ENCODE results near the gene AP1M2.
A peak's percentile ranks its signal among the peaks of the same experiment; 100 is the strongest.

The AP1M2 gene

GRCh38 chr19:10625762-10626138 lies 38.6 kb upstream of the AP1M2 start:
- peak overlapping the region; percentile 62 for H3K4me3 ChIP-seq (ENCODE audit: low read depth, low read length)
- TF ChIP-seq CTCF (IDR thresholded peaks at IDR 0.05; ENCODE audit: low read depth, low read length): no peak
- no peaks in the 10 kb centered on the region for H3K9me3 ChIP-seq (ENCODE audit: severe bottlenecking)
- peak overlapping the region; percentile 86 for H3K27ac ChIP-seq
- DNase-seq: no peak
- H3K36me3 ChIP-seq: peaks cover 27% of the 10 kb centered on the region
- H3K27me3 ChIP-seq (ENCODE audit: insufficient read depth, low read depth, severe bottlenecking): no peaks in the 10 kb centered on the region

DNA sequence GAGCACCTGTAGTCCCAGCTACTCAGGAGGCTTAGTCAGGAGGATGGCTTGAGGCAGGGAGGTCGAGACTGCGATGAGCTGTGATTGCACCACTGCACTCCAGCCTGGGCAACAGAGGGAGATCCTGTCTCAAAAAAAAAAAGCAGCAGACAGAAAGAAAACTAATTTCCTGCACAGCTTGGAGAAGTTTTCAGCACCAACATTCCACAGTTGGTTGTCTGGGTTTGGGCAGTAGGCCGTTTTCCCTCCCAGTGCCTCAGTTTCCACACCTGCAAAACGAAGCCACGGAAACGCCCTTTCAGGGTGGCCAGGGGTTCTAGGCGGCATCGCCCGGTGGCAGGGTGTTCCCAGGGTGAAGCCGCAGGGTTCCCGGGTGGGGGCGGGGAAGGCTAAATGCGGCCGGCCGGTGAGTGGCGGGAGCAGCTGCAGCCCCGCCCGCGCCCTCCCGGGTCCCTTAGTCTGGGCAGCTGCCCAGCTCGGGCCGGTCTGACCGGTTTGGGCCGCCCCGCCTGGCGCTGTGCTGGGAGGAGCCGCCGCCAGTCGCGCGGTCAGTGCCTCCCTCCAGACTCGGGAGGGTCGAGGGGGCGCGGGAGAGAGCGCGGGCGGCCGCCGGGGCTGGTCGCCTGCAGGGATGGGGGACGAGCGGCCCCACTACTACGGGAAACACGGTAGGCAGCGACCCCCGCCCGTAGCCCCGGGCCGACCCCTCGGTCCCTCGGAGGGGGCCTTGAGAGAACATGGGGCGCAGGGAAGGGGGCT lies 38.1 kb upstream of the AP1M2 start, which contains the start of gene SLC44A2:
Gene SLC44A2, plus strand, starts transcription at position 551 of the 759 bp plus-strand sequence. Its CDS starts 81 bp downstream, at position 632.
- no peak for TF ChIP-seq CTCF (IDR thresholded peaks at IDR 0.05; ENCODE audit: low read depth, low read length)
- H3K36me3 ChIP-seq: peaks cover 26% of the 10 kb centered on the region
- no peaks in the 10 kb centered on the region for H3K9me3 ChIP-seq (ENCODE audit: severe bottlenecking)
- no peaks in the 10 kb centered on the region for H3K27me3 ChIP-seq (ENCODE audit: insufficient read depth, low read depth, severe bottlenecking)
- peak; percentile 80 for DNase-seq
- peak within 1 kb of the TSS; percentile 86 for H3K27ac ChIP-seq
- H3K4me3 ChIP-seq (ENCODE audit: low read depth, low read length): peak within 1 kb of the TSS; percentile 62

DNA sequence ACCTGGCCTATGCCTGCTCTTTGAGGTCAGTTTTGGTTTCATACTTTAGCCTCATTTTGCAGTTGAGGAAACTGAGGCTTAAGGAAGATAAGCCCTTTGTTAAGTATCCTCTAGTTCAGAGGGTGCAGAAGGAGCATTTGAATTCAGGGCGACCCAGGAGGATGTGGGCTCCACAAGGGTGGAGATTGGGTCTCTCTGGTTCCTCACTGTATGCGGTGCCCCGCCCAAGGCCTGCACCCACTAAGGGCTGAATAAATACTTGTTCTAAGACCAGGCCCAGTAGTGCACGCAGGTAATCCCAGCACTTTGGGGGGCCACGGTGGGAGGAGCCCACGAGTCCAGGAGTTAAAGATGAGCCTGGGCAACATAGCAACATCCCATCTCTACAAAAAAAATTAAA lies 37.5 kb upstream of the AP1M2 start:
- H3K9me3 ChIP-seq (ENCODE audit: severe bottlenecking): no peaks in the 10 kb centered on the region
- no peaks in the 10 kb centered on the region for H3K27me3 ChIP-seq (ENCODE audit: insufficient read depth, low read depth, severe bottlenecking)
- H3K36me3 ChIP-seq: peaks cover 20% of the 10 kb centered on the region
- H3K4me3 ChIP-seq (ENCODE audit: low read depth, low read length): peak overlapping the region; percentile 62; the same call in 1 of the 2 replicates
- no peak for DNase-seq
- TF ChIP-seq CTCF (IDR thresholded peaks at IDR 0.05; ENCODE audit: low read depth, low read length): no peak
- peak overlapping the region; percentile 86 for H3K27ac ChIP-seq

GRCh38 chr19:10621966-10622365 lies 34.9 kb upstream of the AP1M2 start:
- Histone ChIP-seq H3K36me3 (peaks cover 1% of the 10 kb centered on the region; the same call in 1 of the 2 replicates), H3K4me3 (ENCODE audit: low read depth, low read length) (no peak overlapping the region), H3K27ac (no peak overlapping the region), H3K9me3 (ENCODE audit: severe bottlenecking) (no peaks in the 10 kb centered on the region), H3K27me3 (ENCODE audit: insufficient read depth, low read depth, severe bottlenecking) (no peaks in the 10 kb centered on the region)
- TF ChIP-seq CTCF (IDR thresholded peaks at IDR 0.05; ENCODE audit: low read depth, low read length): no peak
- DNase-seq: no peak

DNA sequence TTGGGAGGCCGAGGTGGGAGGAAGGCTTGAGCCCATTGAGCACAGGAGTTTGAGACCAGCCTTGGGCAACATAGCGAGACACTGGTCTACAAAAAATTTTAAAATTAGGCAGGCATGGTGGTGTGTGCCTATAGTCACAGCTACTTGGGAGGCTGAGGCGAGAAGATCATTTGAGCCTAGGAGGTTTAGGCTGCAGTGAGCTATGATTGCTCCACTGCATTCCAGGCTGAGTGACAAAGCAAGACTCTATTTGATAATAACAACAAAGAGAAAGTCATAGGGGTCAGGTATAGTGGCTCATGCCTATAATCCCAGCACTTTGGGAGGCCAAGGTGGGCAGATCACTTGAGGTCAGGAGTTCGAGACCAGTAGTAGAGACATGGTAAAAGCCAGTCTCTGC lies 33.7 kb upstream of the AP1M2 start:
- Histone ChIP-seq H3K36me3 (no peaks in the 10 kb centered on the region), H3K27ac (no peak overlapping the region), H3K9me3 (ENCODE audit: severe bottlenecking) (no peaks in the 10 kb centered on the region), H3K4me3 (ENCODE audit: low read depth, low read length) (no peak overlapping the region), H3K27me3 (ENCODE audit: insufficient read depth, low read depth, severe bottlenecking) (no peaks in the 10 kb centered on the region)
- TF ChIP-seq CTCF (IDR thresholded peaks at IDR 0.05; ENCODE audit: low read depth, low read length): no peak
- no peak for DNase-seq

GRCh38 chr19:10618846-10619245 lies 31.7 kb upstream of the AP1M2 start:
- no peaks in the 10 kb centered on the region for H3K9me3 ChIP-seq (ENCODE audit: severe bottlenecking)
- no peaks in the 10 kb centered on the region for H3K27me3 ChIP-seq (ENCODE audit: insufficient read depth, low read depth, severe bottlenecking)
- no peak for DNase-seq
- no peaks in the 10 kb centered on the region for H3K36me3 ChIP-seq
- no peak overlapping the region for H3K4me3 ChIP-seq (ENCODE audit: low read depth, low read length)
- TF ChIP-seq CTCF (IDR thresholded peaks at IDR 0.05; ENCODE audit: low read depth, low read length): no peak
- no peak overlapping the region for H3K27ac ChIP-seq

All from WERI-Rb-1 (cell line).